GM23338 (cell line): ENCODE results near the gene WDR45B. TPM values are rescaled to one million over a fixed set of nuclear protein-coding genes. Genes with fewer than 3 reads are reported as not detected.

Experiments used
- ATAC-seq: fragments of 200-7000 bp; cut with Tn5 transposase; 3 replicates; pipeline ENCODE4 v1.9.1; 2020
- DNase-seq: peaks from one replicate; pipeline ENCODE4 v3.0.0-alpha.2; 2015; ENCODE audit warnings: low spot score
- H2AFZ ChIP-seq: fragments of 200-600 bp; sonication (generic); 2 replicates; pipeline ENCODE4 v1.8.0; 2016; ENCODE audit warnings: antibody characterized with exemption, mild to moderate bottlenecking, moderate library complexity
- H3F3A ChIP-seq: fragments of 200-600 bp; sonication (generic); replicated peaks from 2 replicates; pipeline ENCODE4 v1.8.0; 2017; ENCODE audit warnings: antibody characterized with exemption, mixed run types, low read depth
- H3K27ac ChIP-seq: fragments of 200-600 bp; sonication (generic); 2 replicates; pipeline ENCODE4 v1.6.1; 2016; ENCODE audit warnings: low read depth
- H3K27me3 ChIP-seq: fragments of 200-600 bp; sonication (generic); 2 replicates; pipeline ENCODE4 v1.8.0; 2016; ENCODE audit warnings: mild to moderate bottlenecking, mixed run types, moderate library complexity; ENCODE audit not compliant: insufficient read depth
- H3K36me3 ChIP-seq: fragments of 200-600 bp; sonication (generic); 2 replicates; pipeline ENCODE4 v1.8.0; 2016; ENCODE audit warnings: mild to moderate bottlenecking; ENCODE audit not compliant: insufficient read depth
- H3K4me1 ChIP-seq: fragments of 200-600 bp; sonication (generic); 2 replicates; pipeline ENCODE4 v1.8.0; 2016; ENCODE audit warnings: mild to moderate bottlenecking, moderate library complexity; ENCODE audit not compliant: insufficient read depth
- H3K4me2 ChIP-seq: fragments of 200-600 bp; sonication (generic); 2 replicates; pipeline ENCODE4 v1.7.1; 2017; ENCODE audit warnings: mixed run types
- H3K4me3 ChIP-seq: fragments of 200-600 bp; sonication (generic); 2 replicates; pipeline ENCODE4 v1.6.1; 2016; ENCODE audit warnings: mixed run types
- H3K79me2 ChIP-seq: fragments of 200-600 bp; sonication (generic); replicated peaks from 2 replicates; pipeline ENCODE4 v1.8.0; 2017; ENCODE audit warnings: mild to moderate bottlenecking; ENCODE audit not compliant: insufficient read depth
- H3K9me2 ChIP-seq: fragments of 200-600 bp; sonication (generic); 2 replicates; pipeline ENCODE4 v1.8.0; 2017; ENCODE audit not compliant: insufficient read depth
- H4K20me1 ChIP-seq: fragments of 200-600 bp; sonication (generic); replicated peaks from 2 replicates; pipeline ENCODE4 v1.8.0; 2017; ENCODE audit warnings: mild to moderate bottlenecking; ENCODE audit not compliant: insufficient read depth
- H3K27ac Mint-ChIP-seq: 2 replicates; pipeline ENCODE4 v1.8.0; 2020; ENCODE audit warnings: inconsistent platforms, mild to moderate bottlenecking, moderate library complexity, mixed read lengths
- H3K27me3 Mint-ChIP-seq: 3 replicates; pipeline ENCODE4 v1.8.0; 2022; ENCODE audit warnings: low read depth, mild to moderate bottlenecking, moderate library complexity, mixed read lengths, inconsistent platforms; ENCODE audit not compliant: insufficient read depth, poor library complexity
- H3K36me3 Mint-ChIP-seq: 3 replicates; pipeline ENCODE4 v1.8.0; 2021; ENCODE audit warnings: low read depth, mild to moderate bottlenecking, inconsistent platforms, moderate library complexity, mixed read lengths
- H3K4me1 Mint-ChIP-seq: 3 replicates; pipeline ENCODE4 v1.8.0; 2020; ENCODE audit warnings: mild to moderate bottlenecking, inconsistent platforms, mixed read lengths
- H3K4me3 Mint-ChIP-seq: 3 replicates; pipeline ENCODE4 v1.8.0; 2021; ENCODE audit warnings: moderate library complexity, mild to moderate bottlenecking, inconsistent platforms, mixed read lengths
- H3K9me3 Mint-ChIP-seq: 3 replicates; pipeline ENCODE4 v1.8.0; 2020; ENCODE audit warnings: moderate library complexity, mild to moderate bottlenecking, inconsistent platforms, mixed read lengths
- CREB1 ChIP-seq: fragments of 250-450 bp; sonication (Bioruptor Pico); IDR thresholded peaks from 2 replicates; pipeline ENCODE4 v1.5.0; 2020; ENCODE audit warnings: low read depth, mild to moderate bottlenecking, moderate library complexity
- EZH2 ChIP-seq: fragments of 200-600 bp; sonication (generic); IDR thresholded peaks from one replicate; pipeline ENCODE4 v1.8.0; 2017; ENCODE audit warnings: antibody characterized with exemption, mild to moderate bottlenecking, low read depth; ENCODE audit not compliant: unreplicated experiment
- EZH2phosphoT487 ChIP-seq: fragments of 200-600 bp; sonication (generic); IDR thresholded peaks from one replicate; pipeline ENCODE4 v1.8.1; 2018; ENCODE audit warnings: antibody characterized with exemption; ENCODE audit not compliant: unreplicated experiment
- JUNB ChIP-seq: IDR thresholded peaks from one replicate; pipeline ENCODE4 v1.6.1; 2016; ENCODE audit warnings: antibody characterized with exemption; ENCODE audit not compliant: unreplicated experiment
- NANOG ChIP-seq: IDR thresholded peaks from 2 replicates; pipeline ENCODE4 v1.6.1; 2016; ENCODE audit warnings: antibody characterized with exemption, borderline replicate concordance
- POLR2AphosphoS5 ChIP-seq: IDR thresholded peaks from 2 replicates; pipeline ENCODE4 v1.6.1; 2016; ENCODE audit warnings: antibody characterized with exemption, low read depth
- STAT1 ChIP-seq: IDR thresholded peaks from one replicate; pipeline ENCODE4 v1.6.1; 2016; ENCODE audit warnings: antibody characterized with exemption; ENCODE audit not compliant: unreplicated experiment
- ZNF114 ChIP-seq: fragments of 250-450 bp; sonication (Bioruptor Pico); IDR thresholded peaks from 2 replicates; pipeline ENCODE4 v1.5.0; 2020; ENCODE audit warnings: mild to moderate bottlenecking, moderate library complexity
- ZNF331 ChIP-seq: fragments of 250-450 bp; sonication (Bioruptor Pico); IDR thresholded peaks from 2 replicates; pipeline ENCODE4 v1.5.0; 2020; ENCODE audit warnings: low read depth, mild to moderate bottlenecking, moderate library complexity
- polyA plus RNA-seq: library from polyadenylated mRNA; unstranded; fragments of >200 nt; fragmentation: Nextera tagmentation; extraction: Ambion mirVana; gene quantifications from 2 replicates; pipeline ENCODE4 v1.2.1, GENCODE V29; 2016
- total RNA-seq: library from RNA; depleted of rRNA; stranded (reverse); fragments of >200 nt; shearing (Covaris generic); gene quantifications from 2 replicates; pipeline ENCODE4 v1.2.3, GENCODE V29; 2014
- TF ChIP-seq, protein P1 (sequence below): IDR thresholded peaks from one replicate; pipeline ENCODE4 v1.6.1; 2018; ENCODE audit warnings: antibody characterized with exemption; ENCODE audit not compliant: unreplicated experiment
- TF ChIP-seq, protein P2 (sequence below): fragments of 250-450 bp; sonication (Bioruptor Pico); IDR thresholded peaks from 2 replicates; pipeline ENCODE4 v1.5.0; 2020; ENCODE audit warnings: mild to moderate bottlenecking, moderate library complexity
- TF ChIP-seq, protein P3 (sequence below), 2 experiments: fragments of 200-600 bp in 1 of 2; sonication (generic) in 1 of 2; conservative IDR thresholded peaks; 2 replicates each; pipeline versions ENCODE4 v1.5.1 to v1.6.1; 2016 to 2017; ENCODE audit warnings: antibody characterized with exemption in 2 of 2, low read depth in 2 of 2, mild to moderate bottlenecking in 2 of 2, moderate library complexity in 1 of 2
- TF ChIP-seq, protein P4 (sequence below): IDR thresholded peaks from 2 replicates; pipeline ENCODE4 v1.6.1; 2016; ENCODE audit warnings: antibody characterized with exemption

The WDR45B gene
- total and polyA plus RNA-seq, 2 experiments from 2014 or later = 69.4 to 96.4 TPM

DNA sequence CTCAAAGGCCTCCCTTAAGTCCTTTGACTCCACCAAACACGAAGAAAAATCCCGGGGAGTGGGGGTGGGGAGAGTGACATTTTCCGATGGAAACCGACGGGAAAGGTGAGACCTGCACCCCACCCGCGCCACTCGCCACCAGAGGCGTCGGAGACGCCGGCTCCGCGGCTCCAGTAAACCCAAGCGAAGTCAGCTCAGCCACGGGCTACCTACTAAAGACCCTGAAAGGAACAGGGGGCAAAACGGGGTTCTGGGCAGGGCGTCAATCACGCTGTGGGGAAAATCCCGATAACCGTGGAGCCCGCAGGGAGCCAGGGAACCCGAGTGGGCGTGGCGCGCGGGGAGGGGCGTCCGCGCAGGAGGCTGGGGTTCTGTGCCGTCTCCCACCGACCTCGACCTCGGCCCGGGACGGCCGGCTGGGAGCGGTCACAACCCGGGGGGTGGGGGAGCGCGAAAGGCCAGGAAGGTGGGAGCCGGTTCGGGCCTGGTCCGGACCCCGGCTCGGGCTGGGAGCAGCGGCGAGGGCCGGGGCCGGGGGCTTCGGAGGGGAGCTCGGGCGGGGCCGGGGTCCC is 565 bp downstream of the WDR45B start:
- Histone ChIP-seq H3F3A (peaks cover 11% of the 10 kb centered on the region; the same call in 1 of the 2 replicates), H4K20me1 (peaks cover 41% of the 10 kb centered on the region), H3K4me3 (peak overlapping the region; percentile 92), H2AFZ (no peak overlapping the region), H3K79me2 (peaks cover 51% of the 10 kb centered on the region), H3K36me3 (0 out of 2 replicates have a peak, but pooled peaks cover 7% of the 10 kb centered on the region), H3K4me1 (peaks cover 10% of the 10 kb centered on the region; the same call in 1 of the 2 replicates), H3K4me2 (peak overlapping the region; percentile 96), H3K27ac (peak overlapping the region; percentile 84), H3K9me2 (no peaks in the 10 kb centered on the region), H3K27me3 (no peaks in the 10 kb centered on the region)
- peaks cover 17% of the 10 kb centered on the region; the same call in 2 of the 3 replicates for H3K36me3 Mint-ChIP-seq
- peaks cover 8% of the 10 kb centered on the region; the same call in 2 of the 3 replicates for H3K4me1 Mint-ChIP-seq
- ATAC-seq (peak; percentile 60), DNase-seq (peak; percentile 34)
- no peaks in the 10 kb centered on the region for H3K9me3 Mint-ChIP-seq
- H3K27me3 Mint-ChIP-seq = peaks cover 19% of the 10 kb centered on the region
- peak overlapping the region; percentile 59; the same call in 1 of the 2 replicates for H3K27ac Mint-ChIP-seq
- TF ChIP-seq, protein P1, sequence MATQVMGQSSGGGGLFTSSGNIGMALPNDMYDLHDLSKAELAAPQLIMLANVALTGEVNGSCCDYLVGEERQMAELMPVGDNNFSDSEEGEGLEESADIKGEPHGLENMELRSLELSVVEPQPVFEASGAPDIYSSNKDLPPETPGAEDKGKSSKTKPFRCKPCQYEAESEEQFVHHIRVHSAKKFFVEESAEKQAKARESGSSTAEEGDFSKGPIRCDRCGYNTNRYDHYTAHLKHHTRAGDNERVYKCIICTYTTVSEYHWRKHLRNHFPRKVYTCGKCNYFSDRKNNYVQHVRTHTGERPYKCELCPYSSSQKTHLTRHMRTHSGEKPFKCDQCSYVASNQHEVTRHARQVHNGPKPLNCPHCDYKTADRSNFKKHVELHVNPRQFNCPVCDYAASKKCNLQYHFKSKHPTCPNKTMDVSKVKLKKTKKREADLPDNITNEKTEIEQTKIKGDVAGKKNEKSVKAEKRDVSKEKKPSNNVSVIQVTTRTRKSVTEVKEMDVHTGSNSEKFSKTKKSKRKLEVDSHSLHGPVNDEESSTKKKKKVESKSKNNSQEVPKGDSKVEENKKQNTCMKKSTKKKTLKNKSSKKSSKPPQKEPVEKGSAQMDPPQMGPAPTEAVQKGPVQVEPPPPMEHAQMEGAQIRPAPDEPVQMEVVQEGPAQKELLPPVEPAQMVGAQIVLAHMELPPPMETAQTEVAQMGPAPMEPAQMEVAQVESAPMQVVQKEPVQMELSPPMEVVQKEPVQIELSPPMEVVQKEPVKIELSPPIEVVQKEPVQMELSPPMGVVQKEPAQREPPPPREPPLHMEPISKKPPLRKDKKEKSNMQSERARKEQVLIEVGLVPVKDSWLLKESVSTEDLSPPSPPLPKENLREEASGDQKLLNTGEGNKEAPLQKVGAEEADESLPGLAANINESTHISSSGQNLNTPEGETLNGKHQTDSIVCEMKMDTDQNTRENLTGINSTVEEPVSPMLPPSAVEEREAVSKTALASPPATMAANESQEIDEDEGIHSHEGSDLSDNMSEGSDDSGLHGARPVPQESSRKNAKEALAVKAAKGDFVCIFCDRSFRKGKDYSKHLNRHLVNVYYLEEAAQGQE = no peak
- no peak for TF ChIP-seq JUNB
- no peak for TF ChIP-seq EZH2phosphoT487
- no peak for TF ChIP-seq ZNF331 (CRISPR knock-in tag)
- TF ChIP-seq STAT1 = no peak
- TF ChIP-seq, protein P2, sequence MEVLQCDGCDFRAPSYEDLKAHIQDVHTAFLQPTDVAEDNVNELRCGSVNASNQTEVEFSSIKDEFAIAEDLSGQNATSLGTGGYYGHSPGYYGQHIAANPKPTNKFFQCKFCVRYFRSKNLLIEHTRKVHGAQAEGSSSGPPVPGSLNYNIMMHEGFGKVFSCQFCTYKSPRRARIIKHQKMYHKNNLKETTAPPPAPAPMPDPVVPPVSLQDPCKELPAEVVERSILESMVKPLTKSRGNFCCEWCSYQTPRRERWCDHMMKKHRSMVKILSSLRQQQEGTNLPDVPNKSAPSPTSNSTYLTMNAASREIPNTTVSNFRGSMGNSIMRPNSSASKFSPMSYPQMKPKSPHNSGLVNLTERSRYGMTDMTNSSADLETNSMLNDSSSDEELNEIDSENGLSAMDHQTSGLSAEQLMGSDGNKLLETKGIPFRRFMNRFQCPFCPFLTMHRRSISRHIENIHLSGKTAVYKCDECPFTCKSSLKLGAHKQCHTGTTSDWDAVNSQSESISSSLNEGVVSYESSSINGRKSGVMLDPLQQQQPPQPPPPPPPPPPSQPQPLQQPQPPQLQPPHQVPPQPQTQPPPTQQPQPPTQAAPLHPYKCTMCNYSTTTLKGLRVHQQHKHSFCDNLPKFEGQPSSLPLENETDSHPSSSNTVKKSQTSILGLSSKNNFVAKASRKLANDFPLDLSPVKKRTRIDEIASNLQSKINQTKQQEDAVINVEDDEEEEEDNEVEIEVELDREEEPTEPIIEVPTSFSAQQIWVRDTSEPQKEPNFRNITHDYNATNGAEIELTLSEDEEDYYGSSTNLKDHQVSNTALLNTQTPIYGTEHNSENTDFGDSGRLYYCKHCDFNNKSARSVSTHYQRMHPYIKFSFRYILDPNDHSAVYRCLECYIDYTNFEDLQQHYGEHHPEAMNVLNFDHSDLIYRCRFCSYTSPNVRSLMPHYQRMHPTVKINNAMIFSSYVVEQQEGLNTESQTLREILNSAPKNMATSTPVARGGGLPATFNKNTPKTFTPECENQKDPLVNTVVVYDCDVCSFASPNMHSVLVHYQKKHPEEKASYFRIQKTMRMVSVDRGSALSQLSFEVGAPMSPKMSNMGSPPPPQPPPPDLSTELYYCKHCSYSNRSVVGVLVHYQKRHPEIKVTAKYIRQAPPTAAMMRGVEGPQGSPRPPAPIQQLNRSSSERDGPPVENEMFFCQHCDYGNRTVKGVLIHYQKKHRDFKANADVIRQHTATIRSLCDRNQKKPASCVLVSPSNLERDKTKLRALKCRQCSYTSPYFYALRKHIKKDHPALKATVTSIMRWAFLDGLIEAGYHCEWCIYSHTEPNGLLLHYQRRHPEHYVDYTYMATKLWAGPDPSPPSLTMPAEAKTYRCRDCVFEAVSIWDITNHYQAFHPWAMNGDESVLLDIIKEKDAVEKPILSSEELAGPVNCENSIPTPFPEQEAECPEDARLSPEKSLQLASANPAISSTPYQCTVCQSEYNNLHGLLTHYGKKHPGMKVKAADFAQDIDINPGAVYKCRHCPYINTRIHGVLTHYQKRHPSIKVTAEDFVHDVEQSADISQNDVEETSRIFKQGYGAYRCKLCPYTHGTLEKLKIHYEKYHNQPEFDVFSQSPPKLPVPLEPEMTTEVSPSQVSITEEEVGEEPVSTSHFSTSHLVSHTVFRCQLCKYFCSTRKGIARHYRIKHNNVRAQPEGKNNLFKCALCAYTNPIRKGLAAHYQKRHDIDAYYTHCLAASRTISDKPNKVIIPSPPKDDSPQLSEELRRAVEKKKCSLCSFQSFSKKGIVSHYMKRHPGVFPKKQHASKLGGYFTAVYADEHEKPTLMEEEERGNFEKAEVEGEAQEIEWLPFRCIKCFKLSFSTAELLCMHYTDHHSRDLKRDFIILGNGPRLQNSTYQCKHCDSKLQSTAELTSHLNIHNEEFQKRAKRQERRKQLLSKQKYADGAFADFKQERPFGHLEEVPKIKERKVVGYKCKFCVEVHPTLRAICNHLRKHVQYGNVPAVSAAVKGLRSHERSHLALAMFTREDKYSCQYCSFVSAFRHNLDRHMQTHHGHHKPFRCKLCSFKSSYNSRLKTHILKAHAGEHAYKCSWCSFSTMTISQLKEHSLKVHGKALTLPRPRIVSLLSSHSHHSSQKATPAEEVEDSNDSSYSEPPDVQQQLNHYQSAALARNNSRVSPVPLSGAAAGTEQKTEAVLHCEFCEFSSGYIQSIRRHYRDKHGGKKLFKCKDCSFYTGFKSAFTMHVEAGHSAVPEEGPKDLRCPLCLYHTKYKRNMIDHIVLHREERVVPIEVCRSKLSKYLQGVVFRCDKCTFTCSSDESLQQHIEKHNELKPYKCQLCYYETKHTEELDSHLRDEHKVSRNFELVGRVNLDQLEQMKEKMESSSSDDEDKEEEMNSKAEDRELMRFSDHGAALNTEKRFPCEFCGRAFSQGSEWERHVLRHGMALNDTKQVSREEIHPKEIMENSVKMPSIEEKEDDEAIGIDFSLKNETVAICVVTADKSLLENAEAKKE (CRISPR knock-in tag) = no peak
- no peak for TF ChIP-seq POLR2AphosphoS5
- TF ChIP-seq EZH2 = no peak
- TF ChIP-seq, protein P3, sequence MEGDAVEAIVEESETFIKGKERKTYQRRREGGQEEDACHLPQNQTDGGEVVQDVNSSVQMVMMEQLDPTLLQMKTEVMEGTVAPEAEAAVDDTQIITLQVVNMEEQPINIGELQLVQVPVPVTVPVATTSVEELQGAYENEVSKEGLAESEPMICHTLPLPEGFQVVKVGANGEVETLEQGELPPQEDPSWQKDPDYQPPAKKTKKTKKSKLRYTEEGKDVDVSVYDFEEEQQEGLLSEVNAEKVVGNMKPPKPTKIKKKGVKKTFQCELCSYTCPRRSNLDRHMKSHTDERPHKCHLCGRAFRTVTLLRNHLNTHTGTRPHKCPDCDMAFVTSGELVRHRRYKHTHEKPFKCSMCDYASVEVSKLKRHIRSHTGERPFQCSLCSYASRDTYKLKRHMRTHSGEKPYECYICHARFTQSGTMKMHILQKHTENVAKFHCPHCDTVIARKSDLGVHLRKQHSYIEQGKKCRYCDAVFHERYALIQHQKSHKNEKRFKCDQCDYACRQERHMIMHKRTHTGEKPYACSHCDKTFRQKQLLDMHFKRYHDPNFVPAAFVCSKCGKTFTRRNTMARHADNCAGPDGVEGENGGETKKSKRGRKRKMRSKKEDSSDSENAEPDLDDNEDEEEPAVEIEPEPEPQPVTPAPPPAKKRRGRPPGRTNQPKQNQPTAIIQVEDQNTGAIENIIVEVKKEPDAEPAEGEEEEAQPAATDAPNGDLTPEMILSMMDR (conservative IDR thresholded peaks at IDR 0.05; ENCODE audit: low read depth in 2 of 2) = no peak
- TF ChIP-seq NANOG = no peak
- TF ChIP-seq, protein P4, sequence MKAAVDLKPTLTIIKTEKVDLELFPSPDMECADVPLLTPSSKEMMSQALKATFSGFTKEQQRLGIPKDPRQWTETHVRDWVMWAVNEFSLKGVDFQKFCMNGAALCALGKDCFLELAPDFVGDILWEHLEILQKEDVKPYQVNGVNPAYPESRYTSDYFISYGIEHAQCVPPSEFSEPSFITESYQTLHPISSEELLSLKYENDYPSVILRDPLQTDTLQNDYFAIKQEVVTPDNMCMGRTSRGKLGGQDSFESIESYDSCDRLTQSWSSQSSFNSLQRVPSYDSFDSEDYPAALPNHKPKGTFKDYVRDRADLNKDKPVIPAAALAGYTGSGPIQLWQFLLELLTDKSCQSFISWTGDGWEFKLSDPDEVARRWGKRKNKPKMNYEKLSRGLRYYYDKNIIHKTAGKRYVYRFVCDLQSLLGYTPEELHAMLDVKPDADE = no peak
- TF ChIP-seq ZNF114 = no peak
- no peak for TF ChIP-seq CREB1 (CRISPR knock-in tag)
- peak overlapping the region; percentile 86 for H3K4me3 Mint-ChIP-seq
